ENCODE measurements around the gene SLC1A2. TPM values are rescaled to one million over a fixed set of nuclear protein-coding genes. Genes with fewer than 3 reads are reported as not detected.

SLC1A2 gene
- total and polyA plus RNA-seq, 2 of the 4 experiments (the other 2 are of a cell fraction) = 0.15 to 0.54 TPM

DNA sequence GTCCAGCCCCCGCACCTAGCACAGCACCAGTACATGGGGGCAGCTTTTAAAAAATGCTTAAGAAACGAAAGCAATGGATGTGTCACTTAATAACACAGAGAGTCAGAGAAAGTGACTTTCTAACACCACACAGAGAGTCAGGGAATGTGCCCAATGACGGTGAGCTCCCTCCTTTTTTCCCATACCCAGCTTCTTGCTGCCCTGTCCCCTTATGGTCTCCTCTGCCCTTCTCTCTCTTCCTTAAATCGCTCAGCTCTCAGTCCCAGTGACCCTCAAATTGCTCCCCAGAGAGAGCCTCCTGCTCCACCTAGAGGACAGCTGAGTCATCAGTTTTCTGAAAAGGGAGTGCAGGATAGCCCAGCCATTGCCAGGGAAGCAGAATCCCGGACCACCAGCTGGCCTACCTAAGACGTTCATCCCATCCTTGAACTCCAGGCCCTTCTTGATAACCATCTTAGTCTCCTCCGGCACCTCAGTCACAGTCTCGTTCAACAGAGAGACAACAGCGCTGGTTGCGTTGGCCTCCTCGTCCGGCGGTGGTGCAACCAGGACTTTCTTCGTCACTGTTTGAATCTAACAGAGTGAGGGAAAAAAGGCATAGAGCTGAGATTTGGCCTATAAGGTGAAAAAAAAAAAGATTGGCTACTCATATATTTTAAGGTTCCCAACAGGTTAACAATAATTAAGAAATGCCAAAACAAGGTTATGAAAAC lies 113.5 kb downstream of the SLC1A2 start (continued):
- TF ChIP-seq RFX5 (IDR thresholded peaks at IDR 0.05; ENCODE audit: low read depth, low read length) = no peak
- no peak for TF ChIP-seq CHD1 (IDR thresholded peaks at IDR 0.05; ENCODE audit: low read depth, low read length)

- Histone ChIP-seq H3K9ac (ENCODE audit: low read depth, low read length) (no peak overlapping the region), H3K4me1 (ENCODE audit: control insufficient read depth, insufficient read depth, low read length) (peaks cover 14% of the 10 kb centered on the region), H3K4me2 (ENCODE audit: low read depth, low read length) (no peak overlapping the region), H3K36me3 (ENCODE audit: control insufficient read depth, insufficient read depth, low read length) (no peaks in the 10 kb centered on the region), H3K23ac (ENCODE audit: low read depth, low read length) (peak overlapping the region; percentile 43; the same call in 1 of the 2 replicates), H3K27me3 (ENCODE audit: control insufficient read depth, insufficient read depth, low read length) (no peaks in the 10 kb centered on the region), H3K4me3 (ENCODE audit: insufficient read depth, low read depth, low read length) (no peak overlapping the region), H4K20me1 (ENCODE audit: insufficient read depth, low read length) (no peaks in the 10 kb centered on the region), H3K9me1 (ENCODE audit: insufficient read depth, low read length) (no peaks in the 10 kb centered on the region), H2AK5ac (ENCODE audit: low read depth, low read length) (no peak overlapping the region; the same call in 1 of the 2 replicates), H2AK9ac (replicated peaks; ENCODE audit: low read depth, low read length, poor library complexity) (no peak overlapping the region), H2AFZ (replicated peaks; ENCODE audit: low read length, poor library complexity) (peak overlapping the region; percentile 26), H2BK15ac (ENCODE audit: low read depth, low read length) (peak overlapping the region; percentile 96; the same call in 2 of the 3 replicates), H4K8ac (ENCODE audit: low read depth in 2 of 2, low read length in 2 of 2) (peak overlapping the region; percentile 22 to 68; a peak in 3 of 4 replicates), H3K9me3 (ENCODE audit: control insufficient read depth, insufficient read depth, low read length) (no peaks in the 10 kb centered on the region), H3K18ac (ENCODE audit: low read depth, low read length) (peak overlapping the region; percentile 83), H3K4ac (ENCODE audit: low read depth, low read length) (peak overlapping the region; percentile 77), H2BK20ac (ENCODE audit: low read depth, low read length) (peak overlapping the region; percentile 51), H3K79me1 (ENCODE audit: low read depth in 1 of 2, low read length in 2 of 2) (peaks cover 0 to 11% of the 10 kb centered on the region in 2 experiments; a peak in 2 of 4 replicates), H4K91ac (ENCODE audit: insufficient read depth, low read depth, low read length) (peak overlapping the region; percentile 74), H2BK120ac (ENCODE audit: low read depth, low read length) (peak overlapping the region; percentile 86), H4K5ac (ENCODE audit: low read depth, low read length) (peak overlapping the region; percentile 41), H3K27ac (ENCODE audit: insufficient read depth, low read length) (peak overlapping the region; percentile 17; the same call in 1 of the 2 replicates), H3K56ac (ENCODE audit: extremely low read depth, insufficient read depth, low read length) (no peak overlapping the region), H2BK5ac (ENCODE audit: low read depth, low read length, poor library complexity, severe bottlenecking) (peak overlapping the region; percentile 86), H3K14ac (replicated peaks; ENCODE audit: low read depth, low read length) (peak overlapping the region; percentile 8; the same call in 1 of the 2 replicates)
- ChIA-PET CTCF (interaction anchor here (0.6 to 1.8 kb wide), 19 partner anchors 9 to 378 kb away, joined by 3 to 9 read pairs (median 4); no protein-coding TSS in a partner anchor), POLR2A (ENCODE audit: unreplicated experiment) (no interaction called here)
- ATAC-seq (ENCODE audit: low read depth) (no peak), DNase-seq (no peak)
- WGBS, 2 experiments (ENCODE audit: extremely low coverage in 2 of 2, insufficient read length in 1 of 2) = 0% methylated on average over 1 of the region's 5 CpGs; no CpG with 5 or more reads in 1 of the 2 experiments
- dilution Hi-C loops (cut with HindIII; ENCODE audit: low sequenced_read_pairs, unreplicated experiment) = no loop called here
- in situ Hi-C loops (cut with MboI; ENCODE audit: low sequenced_read_pairs) = no loop called here
- intact Hi-C loops (cut with micrococcal nuclease) = loop anchor here (5.0 to 10.0 kb wide), 4 partner anchors 73 to 380 kb away; no protein-coding TSS in a partner anchor
- no TSS peak for BruUV-seq (replicated peaks)
- TF ChIP-seq BHLHE40 (IDR thresholded peaks at IDR 0.05; ENCODE audit: low read depth, low read length) (no peak), RAD21 (IDR thresholded peaks at IDR 0.05; ENCODE audit: low read length) (no peak), CEBPB (IDR thresholded peaks at IDR 0.05; ENCODE audit: low read depth, low read length) (no peak), CTCF (conservative IDR thresholded peaks at IDR 0.05; ENCODE audit: low read depth, low read length) (no peak), SMC3 (IDR thresholded peaks at IDR 0.05; ENCODE audit: low read depth, low read length) (no peak), FOS (IDR thresholded peaks at IDR 0.05; ENCODE audit: low read depth, low read length) (no peak), MAFK (IDR thresholded peaks at IDR 0.05; ENCODE audit: low read depth, low read length) (no peak), POLR2A (IDR thresholded peaks at IDR 0.05; ENCODE audit: low read depth, low read length) (no peak), ELK1 (IDR thresholded peaks at IDR 0.05; ENCODE audit: borderline replicate concordance, low read depth, low read length) (no peak)
- TF ChIP-seq, protein P1, sequence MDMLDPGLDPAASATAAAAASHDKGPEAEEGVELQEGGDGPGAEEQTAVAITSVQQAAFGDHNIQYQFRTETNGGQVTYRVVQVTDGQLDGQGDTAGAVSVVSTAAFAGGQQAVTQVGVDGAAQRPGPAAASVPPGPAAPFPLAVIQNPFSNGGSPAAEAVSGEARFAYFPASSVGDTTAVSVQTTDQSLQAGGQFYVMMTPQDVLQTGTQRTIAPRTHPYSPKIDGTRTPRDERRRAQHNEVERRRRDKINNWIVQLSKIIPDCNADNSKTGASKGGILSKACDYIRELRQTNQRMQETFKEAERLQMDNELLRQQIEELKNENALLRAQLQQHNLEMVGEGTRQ (IDR thresholded peaks at IDR 0.05; ENCODE audit: low read depth, low read length) = no peak
Observed at GRCh38 chr11:35304900-35305460, 114.4 kb downstream of the SLC1A2 start.

Measured in IMR-90 (cell line).